K562 (cell line): ENCODE results near the gene HES4. TPM values are rescaled to one million over a fixed set of nuclear protein-coding genes. Genes with fewer than 3 reads are reported as not detected.

Experiments used
- ATF1 ChIP-seq, 2 experiments: fragments of 450-650 bp in 1 of 2; IDR thresholded peaks; 2 replicates each; pipeline ENCODE4 v1.6.1; 2016; ENCODE audit warnings: missing compliant biosample characterization in 1 of 2, missing genetic modification characterization in 1 of 2
- CEBPG ChIP-seq, 3 experiments: fragments of 200-800 bp in 1 of 3; sonication (Bioruptor generic) in 1 of 3; sonication (generic) in 1 of 3; formaldehyde crosslinking in 1 of 3; IDR thresholded peaks in 2 of 3; conservative IDR thresholded peaks in 1 of 3; 2 replicates each; pipeline versions ENCODE4 v1.6.1 to v1.8.0; 2016 to 2022; ENCODE audit warnings: missing compliant biosample characterization in 2 of 3, missing genetic modification characterization in 2 of 3, mild to moderate bottlenecking in 1 of 3, missing genetic modification reagents in 1 of 3
- ESRRA ChIP-seq: fragments of 450-650 bp; IDR thresholded peaks from 2 replicates; pipeline ENCODE4 v1.6.1; 2014; ENCODE audit warnings: low read depth, mild to moderate bottlenecking, moderate library complexity, borderline replicate concordance
- FIP1L1 ChIP-seq: fragments of 200-400 bp; formaldehyde crosslinking; IDR thresholded peaks from 2 replicates; pipeline ENCODE4 v1.6.1; 2018; ENCODE audit warnings: mild to moderate bottlenecking, low read depth, low read length; ENCODE audit not compliant: poor library complexity, severe bottlenecking
- FOXJ2 ChIP-seq: fragments of 200-800 bp; sonication (Bioruptor generic); IDR thresholded peaks from 2 replicates; pipeline ENCODE4 v1.6.1; 2016; ENCODE audit warnings: missing genetic modification characterization, missing compliant biosample characterization
- JUN ChIP-seq, 2 experiments: sonication (generic) in 1 of 2; formaldehyde crosslinking in 1 of 2; IDR thresholded peaks; 2 replicates each; pipeline versions ENCODE4 v1.6.1 to v1.8.0; 2012 to 2022; ENCODE audit warnings: borderline replicate concordance in 2 of 2, mild to moderate bottlenecking in 2 of 2, improper control_type of control experiment in 1 of 2, low read depth in 1 of 2, low read length in 1 of 2, missing genetic modification reagents in 1 of 2
- MYBL2 ChIP-seq, 2 experiments: fragments of 450-650 bp in 1 of 2; sonication (generic) in 1 of 2; formaldehyde crosslinking in 1 of 2; IDR thresholded peaks; 2 replicates each; pipeline versions ENCODE4 v1.6.1 to v1.8.1; 2017 to 2022; ENCODE audit warnings: borderline replicate concordance in 1 of 2, inconsistent platforms in 1 of 2, low read depth in 1 of 2, mild to moderate bottlenecking in 1 of 2, missing genetic modification reagents in 1 of 2, moderate library complexity in 1 of 2
- NFIX ChIP-seq: fragments of 250-450 bp; sonication (Bioruptor Pico); IDR thresholded peaks from 2 replicates; pipeline ENCODE4 v1.4.0; 2020; ENCODE audit warnings: low read depth, mild to moderate bottlenecking, moderate library complexity
- NKRF ChIP-seq: fragments of 450-650 bp; IDR thresholded peaks from 2 replicates; pipeline ENCODE4 v1.6.1; 2016; ENCODE audit warnings: borderline replicate concordance
- SMARCC2 ChIP-seq: fragments of 450-650 bp; IDR thresholded peaks from 2 replicates; pipeline ENCODE4 v1.6.1; 2017; ENCODE audit warnings: antibody characterized with exemption, moderate library complexity, mild to moderate bottlenecking, low read depth
- polyA plus RNA-seq, 8 experiments: library from polyadenylated mRNA; depleted of rRNA in 4 of 8; stranded (reverse) in 5 of 8; unstranded in 3 of 8; fragments of >200 nt; fragmentation: Nextera tagmentation in 2 of 8; fragmentation: Illumina TruSeq in 1 of 8; extraction: Ambion mirVana in 2 of 8; extraction: Trizol in 1 of 8; gene quantifications; 2 replicates each; pipeline versions ENCODE4 v1.2.1 to v1.2.3, GENCODE V29; 2011 to 2014; ENCODE audit warnings: inconsistent platforms in 1 of 8, missing spikeins in 1 of 8
- total RNA-seq, 7 experiments: library from RNA; depleted of rRNA in 6 of 7; stranded (reverse); fragments of >200 nt in 6 of 7; fragmentation: Illumina TruSeq in 2 of 7; extraction: Trizol in 2 of 7; gene quantifications; 2 replicates each; pipeline versions ENCODE4 v1.2.1 to v1.2.3, GENCODE V29; 2011 to 2021; ENCODE audit warnings: low replicate concordance in 1 of 7
- TF ChIP-seq, protein P1 (sequence below): fragments of 200-800 bp; sonication (Bioruptor generic); IDR thresholded peaks from 2 replicates; pipeline ENCODE4 v1.6.1; 2016; ENCODE audit warnings: missing genetic modification characterization, missing compliant biosample characterization
- TF ChIP-seq, protein P2 (sequence below), 2 experiments: fragments of 450-650 bp in 1 of 2; IDR thresholded peaks; 2 replicates each; pipeline ENCODE4 v1.6.1; 2011 to 2017; ENCODE audit warnings: low read depth in 2 of 2, antibody characterized with exemption in 1 of 2, borderline replicate concordance in 1 of 2, low read length in 1 of 2, mild to moderate bottlenecking in 1 of 2, mixed read lengths in 1 of 2; ENCODE audit not compliant: control insufficient read depth in 1 of 2

The HES4 gene
- total and polyA plus RNA-seq, 9 of the 15 experiments (the other 6 are each of a cell fraction or from before 2014, with no cell fraction given): 0.21 to 43.7 (median 5.3) TPM; not detected in 2

GRCh38 chr1:958823-959730, 40.8 kb downstream of the HES4 start, which contains the start of gene NOC2L (continued):
- TF ChIP-seq CEBPG (CRISPR knock-in tag; IDR thresholded peaks at IDR 0.05) (0 out of 2 replicates have a peak, but pooled peaks have one; percentile 38), CEBPG (tag; conservative IDR thresholded peaks at IDR 0.05 in 1 of 2, IDR thresholded peaks at IDR 0.05 in 1 of 2) (no peak), ATF1 (CRISPR knock-in tag; IDR thresholded peaks at IDR 0.05) (no peak), ATF1 (tag; IDR thresholded peaks at IDR 0.05) (peak; percentile 83), MYBL2 (IDR thresholded peaks at IDR 0.05; ENCODE audit: low read depth) (no peak), MYBL2 (CRISPR knock-in tag; IDR thresholded peaks at IDR 0.05; ENCODE audit: borderline replicate concordance) (no peak), NFIX (CRISPR knock-in tag) (no peak), FIP1L1 (no peak), FOXJ2 (no peak), JUN (IDR thresholded peaks at IDR 0.05; ENCODE audit: borderline replicate concordance, low read depth, low read length) (0 out of 2 replicates have a peak, but pooled peaks have one; percentile 38), JUN (CRISPR knock-in tag; IDR thresholded peaks at IDR 0.05; ENCODE audit: borderline replicate concordance) (no peak), ESRRA (no peak; the same call in 1 of the 2 replicates), SMARCC2 (no peak), NKRF (peak; percentile 96)
- TF ChIP-seq, protein P1, sequence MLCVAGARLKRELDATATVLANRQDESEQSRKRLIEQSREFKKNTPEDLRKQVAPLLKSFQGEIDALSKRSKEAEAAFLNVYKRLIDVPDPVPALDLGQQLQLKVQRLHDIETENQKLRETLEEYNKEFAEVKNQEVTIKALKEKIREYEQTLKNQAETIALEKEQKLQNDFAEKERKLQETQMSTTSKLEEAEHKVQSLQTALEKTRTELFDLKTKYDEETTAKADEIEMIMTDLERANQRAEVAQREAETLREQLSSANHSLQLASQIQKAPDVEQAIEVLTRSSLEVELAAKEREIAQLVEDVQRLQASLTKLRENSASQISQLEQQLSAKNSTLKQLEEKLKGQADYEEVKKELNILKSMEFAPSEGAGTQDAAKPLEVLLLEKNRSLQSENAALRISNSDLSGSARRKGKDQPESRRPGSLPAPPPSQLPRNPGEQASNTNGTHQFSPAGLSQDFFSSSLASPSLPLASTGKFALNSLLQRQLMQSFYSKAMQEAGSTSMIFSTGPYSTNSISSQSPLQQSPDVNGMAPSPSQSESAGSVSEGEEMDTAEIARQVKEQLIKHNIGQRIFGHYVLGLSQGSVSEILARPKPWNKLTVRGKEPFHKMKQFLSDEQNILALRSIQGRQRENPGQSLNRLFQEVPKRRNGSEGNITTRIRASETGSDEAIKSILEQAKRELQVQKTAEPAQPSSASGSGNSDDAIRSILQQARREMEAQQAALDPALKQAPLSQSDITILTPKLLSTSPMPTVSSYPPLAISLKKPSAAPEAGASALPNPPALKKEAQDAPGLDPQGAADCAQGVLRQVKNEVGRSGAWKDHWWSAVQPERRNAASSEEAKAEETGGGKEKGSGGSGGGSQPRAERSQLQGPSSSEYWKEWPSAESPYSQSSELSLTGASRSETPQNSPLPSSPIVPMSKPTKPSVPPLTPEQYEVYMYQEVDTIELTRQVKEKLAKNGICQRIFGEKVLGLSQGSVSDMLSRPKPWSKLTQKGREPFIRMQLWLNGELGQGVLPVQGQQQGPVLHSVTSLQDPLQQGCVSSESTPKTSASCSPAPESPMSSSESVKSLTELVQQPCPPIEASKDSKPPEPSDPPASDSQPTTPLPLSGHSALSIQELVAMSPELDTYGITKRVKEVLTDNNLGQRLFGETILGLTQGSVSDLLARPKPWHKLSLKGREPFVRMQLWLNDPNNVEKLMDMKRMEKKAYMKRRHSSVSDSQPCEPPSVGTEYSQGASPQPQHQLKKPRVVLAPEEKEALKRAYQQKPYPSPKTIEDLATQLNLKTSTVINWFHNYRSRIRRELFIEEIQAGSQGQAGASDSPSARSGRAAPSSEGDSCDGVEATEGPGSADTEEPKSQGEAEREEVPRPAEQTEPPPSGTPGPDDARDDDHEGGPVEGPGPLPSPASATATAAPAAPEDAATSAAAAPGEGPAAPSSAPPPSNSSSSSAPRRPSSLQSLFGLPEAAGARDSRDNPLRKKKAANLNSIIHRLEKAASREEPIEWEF (CRISPR knock-in tag): no peak
- TF ChIP-seq, protein P2, sequence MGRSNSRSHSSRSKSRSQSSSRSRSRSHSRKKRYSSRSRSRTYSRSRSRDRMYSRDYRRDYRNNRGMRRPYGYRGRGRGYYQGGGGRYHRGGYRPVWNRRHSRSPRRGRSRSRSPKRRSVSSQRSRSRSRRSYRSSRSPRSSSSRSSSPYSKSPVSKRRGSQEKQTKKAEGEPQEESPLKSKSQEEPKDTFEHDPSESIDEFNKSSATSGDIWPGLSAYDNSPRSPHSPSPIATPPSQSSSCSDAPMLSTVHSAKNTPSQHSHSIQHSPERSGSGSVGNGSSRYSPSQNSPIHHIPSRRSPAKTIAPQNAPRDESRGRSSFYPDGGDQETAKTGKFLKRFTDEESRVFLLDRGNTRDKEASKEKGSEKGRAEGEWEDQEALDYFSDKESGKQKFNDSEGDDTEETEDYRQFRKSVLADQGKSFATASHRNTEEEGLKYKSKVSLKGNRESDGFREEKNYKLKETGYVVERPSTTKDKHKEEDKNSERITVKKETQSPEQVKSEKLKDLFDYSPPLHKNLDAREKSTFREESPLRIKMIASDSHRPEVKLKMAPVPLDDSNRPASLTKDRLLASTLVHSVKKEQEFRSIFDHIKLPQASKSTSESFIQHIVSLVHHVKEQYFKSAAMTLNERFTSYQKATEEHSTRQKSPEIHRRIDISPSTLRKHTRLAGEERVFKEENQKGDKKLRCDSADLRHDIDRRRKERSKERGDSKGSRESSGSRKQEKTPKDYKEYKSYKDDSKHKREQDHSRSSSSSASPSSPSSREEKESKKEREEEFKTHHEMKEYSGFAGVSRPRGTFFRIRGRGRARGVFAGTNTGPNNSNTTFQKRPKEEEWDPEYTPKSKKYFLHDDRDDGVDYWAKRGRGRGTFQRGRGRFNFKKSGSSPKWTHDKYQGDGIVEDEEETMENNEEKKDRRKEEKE (IDR thresholded peaks at IDR 0.05; ENCODE audit: borderline replicate concordance in 1 of 2, control insufficient read depth in 1 of 2, low read depth in 2 of 2, low read length in 1 of 2): no peak
